ENCODE measurements around the gene MTARC2. TPM values are rescaled to one million over a fixed set of nuclear protein-coding genes. Genes with fewer than 3 reads are reported as not detected.

MTARC2 gene
- total RNA-seq, 1 donor from 2014 or later: 8.9 TPM

DNA sequence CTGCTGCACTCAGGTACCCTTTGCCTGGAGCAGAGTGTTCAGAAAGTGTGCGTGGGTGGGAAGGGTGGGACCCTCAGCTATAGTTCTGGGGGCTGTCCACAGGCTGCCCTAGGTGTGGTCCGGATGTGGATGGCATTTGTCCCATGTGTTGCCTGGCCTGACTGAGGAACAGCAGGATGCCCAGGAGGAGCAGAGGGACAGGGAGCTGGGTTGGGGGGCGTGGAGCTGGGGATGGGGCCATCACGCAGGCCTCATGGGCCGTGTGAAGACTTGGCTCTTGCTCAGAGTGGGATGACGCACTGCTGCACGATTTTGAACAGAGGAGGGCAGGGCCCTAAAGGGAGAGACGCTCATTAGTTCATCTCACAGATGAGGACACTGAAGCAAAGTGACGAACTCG, 41.0 kb upstream of the MTARC2 start:
- H3K4me3 Mint-ChIP-seq: no peak overlapping the region
- DNase-seq (no peak), ATAC-seq (ENCODE audit: low read depth) (no peak)
- ChIA-PET CTCF (no interaction called here), POLR2A (no interaction called here)
- H3K9me3 Mint-ChIP-seq: no peaks in the 10 kb centered on the region
- no peak for TF ChIP-seq CTCF (IDR thresholded peaks at IDR 0.05)
- H3K27me3 Mint-ChIP-seq: no peaks in the 10 kb centered on the region
- H3K4me1 Mint-ChIP-seq: peaks cover 42% of the 10 kb centered on the region
- H3K36me3 Mint-ChIP-seq (ENCODE audit: low read depth): no peaks in the 10 kb centered on the region
- intact Hi-C loops (cut with micrococcal nuclease): no loop called here
- H3K27ac Mint-ChIP-seq: no peak overlapping the region

DNA sequence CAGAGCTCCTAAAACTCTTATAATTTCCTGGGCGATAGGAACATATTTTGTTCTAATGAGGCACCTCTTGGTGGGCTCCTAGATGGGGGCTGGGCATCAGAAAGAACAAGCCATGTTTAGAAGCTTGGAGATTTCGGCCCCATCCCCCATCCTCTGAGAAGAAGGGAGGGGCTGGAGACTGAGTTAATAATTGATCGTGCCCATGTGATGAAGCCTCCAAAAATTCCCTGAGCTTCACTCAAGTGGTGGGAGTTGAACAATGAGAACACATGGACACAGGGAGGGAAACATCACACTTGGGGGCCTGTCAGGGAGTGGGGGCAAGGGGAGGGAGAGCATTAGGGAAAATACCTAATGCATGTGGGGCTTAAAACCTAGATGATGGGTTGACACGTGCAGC, 39.9 kb upstream of the MTARC2 start:
- H3K4me3 Mint-ChIP-seq: no peak overlapping the region
- ATAC-seq (ENCODE audit: low read depth) (no peak), DNase-seq (no peak)
- ChIA-PET POLR2A (interaction anchor here (1.2 to 2.2 kb wide), 3 partner anchors 25 to 488 kb away, joined by 3 to 6 read pairs (median 4); no protein-coding TSS in a partner anchor), CTCF (interaction anchor here (0.8 to 2.0 kb wide), 2 partner anchors 18 to 25 kb away, joined by 3 to 15 read pairs; partner anchors contain the start of gene C1orf115)
- no peak for TF ChIP-seq CTCF (IDR thresholded peaks at IDR 0.05)
- intact Hi-C loops (cut with micrococcal nuclease): loop anchor here (2.0 kb wide), 1 partner anchor 25 kb away; no protein-coding TSS in a partner anchor
- H3K9me3 Mint-ChIP-seq: no peaks in the 10 kb centered on the region
- H3K4me1 Mint-ChIP-seq: peaks cover 45% of the 10 kb centered on the region
- no peaks in the 10 kb centered on the region for H3K36me3 Mint-ChIP-seq (ENCODE audit: low read depth)
- peak overlapping the region; percentile 30 for H3K27ac Mint-ChIP-seq
- no peaks in the 10 kb centered on the region for H3K27me3 Mint-ChIP-seq

DNA sequence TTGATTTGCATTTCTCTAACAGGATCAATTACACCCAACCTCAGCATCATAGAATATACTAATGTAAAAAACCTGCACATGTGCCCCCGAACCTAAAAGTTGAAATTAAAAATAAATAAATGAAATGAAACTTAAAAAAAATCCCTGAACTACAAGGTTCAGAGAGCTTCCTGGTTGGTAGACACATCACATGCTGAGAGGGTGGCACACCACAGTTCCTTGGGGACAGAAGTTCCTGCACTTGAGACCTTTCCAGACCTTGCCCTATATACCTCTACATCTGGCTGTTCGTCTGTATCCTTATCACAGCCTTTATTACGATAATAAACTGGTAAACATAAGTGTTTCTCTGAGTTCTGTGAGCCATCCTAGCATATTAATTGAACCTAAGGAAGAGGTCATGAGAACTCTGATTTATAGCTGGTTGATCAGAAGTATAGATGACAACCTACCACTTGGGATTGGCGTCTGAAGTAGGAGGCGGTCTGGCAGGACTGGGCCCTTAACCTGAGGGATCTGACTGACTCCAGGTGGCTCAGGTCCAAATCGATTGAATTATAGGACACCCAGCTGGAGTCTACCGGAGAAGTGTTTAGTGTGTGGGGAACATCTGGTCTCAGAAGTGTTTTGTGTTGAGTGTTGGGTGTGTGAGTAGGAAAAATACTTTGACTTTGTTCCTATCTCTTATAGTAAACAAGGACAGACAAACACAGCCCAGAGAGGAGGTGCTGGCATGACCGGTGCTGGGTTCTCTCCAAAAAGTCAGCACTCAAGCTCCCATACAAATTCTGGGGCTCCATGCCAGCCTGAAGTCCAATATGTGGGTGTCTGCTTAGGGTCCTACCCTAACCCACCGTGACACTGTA, 39.0 kb upstream of the MTARC2 start:
- Mint-ChIP-seq H3K9me3 (no peaks in the 10 kb centered on the region), H3K4me3 (peak overlapping the region; percentile 0), H3K27ac (peak overlapping the region; percentile 32), H3K27me3 (no peaks in the 10 kb centered on the region), H3K4me1 (peaks cover 48% of the 10 kb centered on the region), H3K36me3 (ENCODE audit: low read depth) (no peaks in the 10 kb centered on the region)
- DNase-seq (no peak), ATAC-seq (ENCODE audit: low read depth) (peak; percentile 77)
- intact Hi-C loops (cut with micrococcal nuclease): loop anchor here (2.0 kb wide), 1 partner anchor 24 kb away; no protein-coding TSS in a partner anchor
- TF ChIP-seq CTCF (IDR thresholded peaks at IDR 0.05): no peak
- CTCF ChIA-PET: interaction anchor here (0.8 to 2.0 kb wide), 2 partner anchors 19 to 24 kb away, joined by 3 to 15 read pairs; partner anchors contain the start of gene C1orf115
- POLR2A ChIA-PET: interaction anchor here (1.2 to 2.2 kb wide), 4 partner anchors 24 to 489 kb away, joined by 3 to 6 read pairs (median 4); no protein-coding TSS in a partner anchor

GRCh38 chr1:220710333-220710732, 37.8 kb upstream of the MTARC2 start:
- Mint-ChIP-seq H3K27me3 (no peaks in the 10 kb centered on the region), H3K4me1 (peaks cover 48% of the 10 kb centered on the region), H3K36me3 (ENCODE audit: low read depth) (no peaks in the 10 kb centered on the region), H3K4me3 (no peak overlapping the region), H3K27ac (no peak overlapping the region), H3K9me3 (peaks cover 4% of the 10 kb centered on the region)
- TF ChIP-seq CTCF (IDR thresholded peaks at IDR 0.05): no peak
- ATAC-seq (ENCODE audit: low read depth) (no peak), DNase-seq (no peak)
- ChIA-PET CTCF (interaction anchor here (0.9 kb wide), 2 partner anchors 23 to 492 kb away, joined by 3 read pairs; no protein-coding TSS in a partner anchor), POLR2A (interaction anchor here (0.9 to 2.2 kb wide), 2 partner anchors 20 to 23 kb away, joined by 4 to 6 read pairs; partner anchors contain the start of gene C1orf115)
- intact Hi-C loops (cut with micrococcal nuclease): no loop called here
